GM12878 (cell line): Measurements from ENCODE around the gene ANXA9. TPM values are rescaled to one million over a fixed set of nuclear protein-coding genes. Genes with fewer than 3 reads are reported as not detected.

ENCODE experiments used
- ATAC-seq: fragments of 200-7000 bp; cut with Tn5 transposase; 3 replicates; pipeline ENCODE4 v1.9.1; 2020; ENCODE audit warnings: mild to moderate bottlenecking, moderate library complexity
- BruUV-seq: library from RNA; stranded (reverse); fragments of 400-500 nt; replicated peaks from 2 replicates; lab custom pipeline; 2021; lab: Mats Ljungman, UMichigan
- CTCF ChIA-PET: fragments of 300-600 bp; sonication (Branson Sonifier 250); formaldehyde crosslinking; extraction: SDS; loops from one replicate; lab custom pipeline; 2021; ENCODE audit warnings: inconsistent platforms; lab: Yijun Ruan, JAX
- POLR2A ChIA-PET: fragments of 350-600 bp; formaldehyde crosslinking; extraction: SDS; loops from one replicate; lab custom pipeline; 2021; ENCODE audit warnings: inconsistent platforms; lab: Charles Lee
- RAD21 ChIA-PET: fragments of 300-600 bp; sonication (Branson Sonifier 250); formaldehyde crosslinking; loops from one replicate; lab custom pipeline; 2023; ENCODE audit warnings: antibody characterized with exemption; ENCODE audit not compliant: unreplicated experiment; lab: Charles Lee
- SMC1A ChIA-PET: fragments of 300-600 bp; sonication (Branson Sonifier 250); formaldehyde crosslinking; loops from one replicate; lab custom pipeline; 2023; ENCODE audit not compliant: unreplicated experiment, uncharacterized antibody; lab: Charles Lee
- DNase-seq: peaks from one replicate; pipeline ENCODE4 v3.0.0-alpha.2; 2011; ENCODE audit warnings: low read depth, low spot score
- FAIRE-seq: peaks from 3 replicates; lab custom pipeline; 2011; peaks lifted over from hg19 to GRCh38; lab: Jason Lieb, UNC
- H2AFZ ChIP-seq: 2 replicates; pipeline ENCODE4 v1.6.0; 2011; ENCODE audit warnings: low read depth, low read length, control low read depth; ENCODE audit not compliant: control insufficient read depth
- H3K27ac ChIP-seq: 2 replicates; pipeline ENCODE4 v1.5.1; 2011; ENCODE audit warnings: control low read depth; ENCODE audit not compliant: control insufficient read depth, insufficient read depth
- H3K27me3 ChIP-seq, 2 experiments: replicated peaks in 1 of 2; 2 replicates each; pipeline versions ENCODE4 v1.6.0 to v1.6.1; 2011; ENCODE audit warnings: low read length in 1 of 2; ENCODE audit not compliant: control insufficient read depth in 2 of 2, insufficient read depth in 2 of 2
- H3K36me3 ChIP-seq, 2 experiments: 2 replicates each; pipeline ENCODE4 v1.5.1; 2011; ENCODE audit warnings: low read length in 1 of 2; ENCODE audit not compliant: control insufficient read depth in 2 of 2, insufficient read depth in 2 of 2
- H3K4me1 ChIP-seq: 2 replicates; pipeline ENCODE4 v1.6.1; 2011; ENCODE audit warnings: mild to moderate bottlenecking, low read length, moderate library complexity, mixed read lengths; ENCODE audit not compliant: control insufficient read depth, insufficient read depth
- H3K4me2 ChIP-seq: 2 replicates; pipeline ENCODE4 v1.6.0; 2011; ENCODE audit warnings: control low read depth; ENCODE audit not compliant: control insufficient read depth, insufficient read depth
- H3K4me3 ChIP-seq: fragments of 200-600 bp; sonication (generic); 2 replicates; pipeline ENCODE4 v1.5.1; 2016
- H3K79me2 ChIP-seq: 2 replicates; pipeline ENCODE4 v1.6.0; 2011; ENCODE audit warnings: low read length; ENCODE audit not compliant: control insufficient read depth, insufficient read depth
- H3K9ac ChIP-seq: 2 replicates; pipeline ENCODE4 v1.8.0; 2011; ENCODE audit warnings: low read length, control low read depth, mixed read lengths; ENCODE audit not compliant: control insufficient read depth, insufficient read depth
- H3K9me3 ChIP-seq: replicated peaks from 3 replicates; pipeline ENCODE4 v1.5.1; 2011; ENCODE audit warnings: mild to moderate bottlenecking, low read length; ENCODE audit not compliant: control insufficient read depth, insufficient read depth
- H4K20me1 ChIP-seq: 2 replicates; pipeline ENCODE4 v1.6.0; 2011; ENCODE audit not compliant: control insufficient read depth, insufficient read depth
- CBFB ChIP-seq: IDR thresholded peaks from 2 replicates; pipeline ENCODE4 v1.6.1; 2016; ENCODE audit warnings: antibody characterized with exemption, low read depth
- CBX5 ChIP-seq: sonication (generic); IDR thresholded peaks from 2 replicates; pipeline ENCODE4 v1.6.1; 2016; ENCODE audit warnings: low read depth, moderate library complexity, mild to moderate bottlenecking, inconsistent platforms
- DPF2 ChIP-seq: fragments of 450-650 bp; IDR thresholded peaks from 2 replicates; pipeline ENCODE4 v1.6.1; 2017; ENCODE audit warnings: mild to moderate bottlenecking
- E2F4 ChIP-seq: IDR thresholded peaks from 2 replicates; pipeline ENCODE4 v1.6.1; 2012; ENCODE audit warnings: low read depth, low read length, improper control_type of control experiment
- EED ChIP-seq: sonication (generic); IDR thresholded peaks from 2 replicates; pipeline ENCODE4 v1.6.1; 2016; ENCODE audit warnings: antibody characterized with exemption, low read depth
- POLR2AphosphoS5 ChIP-seq: IDR thresholded peaks from 2 replicates; pipeline ENCODE4 v1.6.1; 2011; ENCODE audit warnings: mild to moderate bottlenecking, low read length, inconsistent platforms
- RAD21 ChIP-seq: IDR thresholded peaks from 2 replicates; pipeline ENCODE4 v1.6.1; 2011; ENCODE audit warnings: mild to moderate bottlenecking, low read depth, low read length, moderate library complexity; ENCODE audit not compliant: insufficient read depth
- SIX5 ChIP-seq: IDR thresholded peaks from 2 replicates; pipeline ENCODE4 v1.6.1; 2011; ENCODE audit warnings: mild to moderate bottlenecking, low read depth, low read length, moderate library complexity; ENCODE audit not compliant: severe bottlenecking
- SMC3 ChIP-seq: IDR thresholded peaks from 2 replicates; pipeline ENCODE4 v1.6.1; 2011; ENCODE audit warnings: low read length, improper control_type of control experiment, borderline replicate concordance
- TAF1 ChIP-seq: IDR thresholded peaks from 2 replicates; pipeline ENCODE4 v1.6.1; 2011; ENCODE audit warnings: mild to moderate bottlenecking, low read depth, low read length, borderline replicate concordance
- WGBS: methylation state at CpG from one replicate; pipeline ENCODE4 v1.1.6; 2016; ENCODE audit warnings: low lambda C conversion rate; ENCODE audit not compliant: insufficient replicate concordance, insufficient coverage; ENCODE audit errors: missing lambda C conversion rate; 5-methylcytosine and 5-hydroxymethylcytosine counted together
- in situ Hi-C: fragments of 300-500 bp; cut with MboI; formaldehyde crosslinking; loops from 9 replicates; pipeline ENCODE4 v1.14.3; 2018; ENCODE audit warnings: mixed read lengths
- intact Hi-C: fragments of 100-400 bp; cut with micrococcal nuclease; formaldehyde crosslinking; loops from one replicate; pipeline ENCODE4 v1.14.2; 2022; ENCODE audit not compliant: unreplicated experiment
- polyA plus RNA-seq, 11 experiments: library from polyadenylated mRNA; depleted of rRNA in 4 of 11; unstranded in 6 of 11; stranded (reverse) in 5 of 11; fragments of >200 nt; fragmentation: Nextera tagmentation in 4 of 11; fragmentation: Illumina TruSeq in 1 of 11; extraction: Ambion mirVana in 4 of 11; extraction: Trizol in 1 of 11; gene quantifications; 1 replicate in 1 of 11; 2 replicates in 10 of 11; pipeline versions ENCODE4 v1.2.1 to v1.2.3, GENCODE V29; 2011 to 2016; ENCODE audit warnings: inconsistent platforms in 2 of 11, missing spikeins in 2 of 11, low read depth in 1 of 11
- total RNA-seq, 4 experiments: library from RNA; depleted of rRNA in 3 of 4; stranded (reverse); fragments of >200 nt in 3 of 4; fragmentation: Illumina TruSeq in 1 of 4; extraction: Trizol in 1 of 4; gene quantifications; 2 replicates each; pipeline versions ENCODE4 v1.2.1 to v1.2.3, GENCODE V29; 2013 to 2021
- TF ChIP-seq, protein P1 (sequence below): fragments of 450-650 bp; IDR thresholded peaks from 2 replicates; pipeline ENCODE4 v1.6.1; 2017; ENCODE audit warnings: mild to moderate bottlenecking

Gene ANXA9
- total and polyA plus RNA-seq, 10 of the 15 experiments (the other 5 are each of a cell fraction or from before 2014, with no cell fraction given) = 0.04 to 0.43 (median 0.18) TPM; not detected in 4

DNA sequence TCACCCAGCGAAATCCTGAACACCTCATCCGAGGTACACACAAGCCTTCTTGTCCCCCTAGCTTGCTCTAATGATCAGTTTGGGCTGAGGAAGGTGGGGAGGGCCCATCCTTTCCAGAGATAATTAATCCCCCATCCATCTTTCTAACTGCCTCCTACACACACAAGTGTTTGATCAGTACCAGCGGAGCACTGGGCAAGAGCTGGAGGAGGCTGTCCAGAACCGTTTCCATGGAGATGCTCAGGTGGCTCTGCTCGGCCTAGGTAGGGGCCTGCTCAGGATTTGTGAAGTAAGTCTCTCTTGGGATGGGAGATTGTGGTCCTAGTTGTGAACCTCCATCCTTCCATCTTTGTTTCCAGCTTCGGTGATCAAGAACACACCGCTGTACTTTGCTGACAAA lies 5.8 kb downstream of the ANXA9 start:
- ChIA-PET POLR2A (no interaction called here), CTCF (interaction anchor here (15.8 kb wide), 1 partner anchor 12 kb away, joined by 252 read pairs; the partner anchor contains the start of gene MINDY1), RAD21 (interaction anchor here (0.8 kb wide), 1 partner anchor 30 kb away, joined by 3 read pairs; no protein-coding TSS in a partner anchor), SMC1A (interaction anchor here (1.4 kb wide), 1 partner anchor 11 kb away, joined by 5 read pairs; no protein-coding TSS in a partner anchor)
- no peaks in the 10 kb centered on the region for H3K9me3 ChIP-seq
- no peak overlapping the region for H3K4me2 ChIP-seq
- no peak overlapping the region for H2AFZ ChIP-seq
- 51% methylated on average over 7 of the region's 7 CpGs for WGBS
- no peak overlapping the region for H3K27ac ChIP-seq
- no peaks in the 10 kb centered on the region for H4K20me1 ChIP-seq
- H3K27me3 ChIP-seq = no peaks in the 10 kb centered on the region
- intact Hi-C loops = no loop called here
- TF ChIP-seq RAD21 = no peak
- TF ChIP-seq E2F4 = no peak
- TF ChIP-seq SMC3 = no peak
- no peak for TF ChIP-seq CBX5
- no peak for TF ChIP-seq EED
- TF ChIP-seq, protein P1, sequence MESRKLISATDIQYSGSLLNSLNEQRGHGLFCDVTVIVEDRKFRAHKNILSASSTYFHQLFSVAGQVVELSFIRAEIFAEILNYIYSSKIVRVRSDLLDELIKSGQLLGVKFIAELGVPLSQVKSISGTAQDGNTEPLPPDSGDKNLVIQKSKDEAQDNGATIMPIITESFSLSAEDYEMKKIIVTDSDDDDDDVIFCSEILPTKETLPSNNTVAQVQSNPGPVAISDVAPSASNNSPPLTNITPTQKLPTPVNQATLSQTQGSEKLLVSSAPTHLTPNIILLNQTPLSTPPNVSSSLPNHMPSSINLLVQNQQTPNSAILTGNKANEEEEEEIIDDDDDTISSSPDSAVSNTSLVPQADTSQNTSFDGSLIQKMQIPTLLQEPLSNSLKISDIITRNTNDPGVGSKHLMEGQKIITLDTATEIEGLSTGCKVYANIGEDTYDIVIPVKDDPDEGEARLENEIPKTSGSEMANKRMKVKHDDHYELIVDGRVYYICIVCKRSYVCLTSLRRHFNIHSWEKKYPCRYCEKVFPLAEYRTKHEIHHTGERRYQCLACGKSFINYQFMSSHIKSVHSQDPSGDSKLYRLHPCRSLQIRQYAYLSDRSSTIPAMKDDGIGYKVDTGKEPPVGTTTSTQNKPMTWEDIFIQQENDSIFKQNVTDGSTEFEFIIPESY = no peak
- TF ChIP-seq POLR2AphosphoS5 = no peak
- TF ChIP-seq CBFB = no peak
- no peak for TF ChIP-seq SIX5
- no peak for TF ChIP-seq TAF1
- TF ChIP-seq DPF2 = no peak
- BruUV-seq = no TSS peak
- in situ Hi-C loops = no loop called here
- ATAC-seq (no peak), FAIRE-seq (no peak), DNase-seq (no peak)
- no peaks in the 10 kb centered on the region for H3K36me3 ChIP-seq
- no peaks in the 10 kb centered on the region for H3K4me1 ChIP-seq
- H3K79me2 ChIP-seq = no peaks in the 10 kb centered on the region
- no peak overlapping the region for H3K9ac ChIP-seq
- no peak overlapping the region for H3K4me3 ChIP-seq
